ENCODE data around the gene GJB1. TPM values are rescaled to one million over a fixed set of nuclear protein-coding genes. Genes with fewer than 3 reads are reported as not detected.
A peak's percentile ranks its signal among the peaks of the same experiment; 100 is the strongest.

GJB1 gene
- total and polyA plus RNA-seq, 9 of the 15 experiments (the other 6 are each of a cell fraction or from before 2014, with no cell fraction given): 0.11 TPM; not detected in 8

DNA sequence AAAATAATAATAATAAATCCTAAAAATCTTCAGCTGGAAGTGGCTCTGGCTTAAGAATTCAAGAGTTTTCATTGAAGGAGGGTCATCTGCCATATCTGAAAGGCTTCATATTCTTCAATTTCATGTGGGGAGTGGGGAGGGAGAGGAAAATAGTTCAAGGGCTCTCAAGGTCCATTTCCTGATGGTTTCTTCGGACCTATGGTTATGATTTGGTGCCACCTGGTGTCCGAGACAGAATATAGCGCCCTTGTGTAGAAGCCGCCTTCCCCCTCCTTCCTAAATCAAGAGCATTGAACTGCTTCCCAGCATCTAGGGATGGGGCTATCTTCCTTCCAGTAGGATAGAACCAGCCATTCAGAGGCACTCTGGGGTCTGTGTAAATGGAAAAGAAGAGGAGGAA is 44.1 kb upstream of the GJB1 start (continued):
- TF ChIP-seq FOS (IDR thresholded peaks at IDR 0.05; ENCODE audit: extremely low read depth, insufficient read length) (no peak), TCF7L2 (IDR thresholded peaks at IDR 0.05; ENCODE audit: low read depth, low read length) (no peak), U2AF1 (optimal IDR thresholded peaks at IDR 0.05; ENCODE audit: low read depth, low read length) (no peak), TSC22D4 (tag; IDR thresholded peaks at IDR 0.05) (no peak), KAT8 (IDR thresholded peaks at IDR 0.05; ENCODE audit: low read depth) (no peak), ZNF263 (CRISPR knock-in tag; IDR thresholded peaks at IDR 0.05; ENCODE audit: borderline replicate concordance) (no peak), CC2D1A (IDR thresholded peaks at IDR 0.05) (peak; percentile 56), POLR3A (IDR thresholded peaks at IDR 0.05; ENCODE audit: borderline replicate concordance, extremely low read depth, insufficient read depth, insufficient read length) (no peak), RBBP5 (IDR thresholded peaks at IDR 0.05; ENCODE audit: borderline replicate concordance, insufficient read depth, low read length, poor library complexity, severe bottlenecking) (no peak), SMC3 (conservative IDR thresholded peaks at IDR 0.05; ENCODE audit: insufficient read depth, low read depth, low read length) (peak; percentile 89), ZNF174 (CRISPR knock-in tag; IDR thresholded peaks at IDR 0.05) (no peak), NR2F6 (CRISPR knock-in tag; IDR thresholded peaks at IDR 0.05) (no peak), ARID2 (IDR thresholded peaks at IDR 0.05) (peak; percentile 86), MITF (IDR thresholded peaks at IDR 0.05) (no peak), ZNF551 (CRISPR knock-in tag; IDR thresholded peaks at IDR 0.05) (no peak), ATF2 (CRISPR knock-in tag; IDR thresholded peaks at IDR 0.05) (no peak), ZNF583 (CRISPR knock-in tag; IDR thresholded peaks at IDR 0.05) (no peak), ZNF398 (CRISPR knock-in tag; IDR thresholded peaks at IDR 0.05) (no peak), E2F4 (CRISPR knock-in tag; IDR thresholded peaks at IDR 0.05; ENCODE audit: low read depth) (no peak)
- TF ChIP-seq, protein P1, sequence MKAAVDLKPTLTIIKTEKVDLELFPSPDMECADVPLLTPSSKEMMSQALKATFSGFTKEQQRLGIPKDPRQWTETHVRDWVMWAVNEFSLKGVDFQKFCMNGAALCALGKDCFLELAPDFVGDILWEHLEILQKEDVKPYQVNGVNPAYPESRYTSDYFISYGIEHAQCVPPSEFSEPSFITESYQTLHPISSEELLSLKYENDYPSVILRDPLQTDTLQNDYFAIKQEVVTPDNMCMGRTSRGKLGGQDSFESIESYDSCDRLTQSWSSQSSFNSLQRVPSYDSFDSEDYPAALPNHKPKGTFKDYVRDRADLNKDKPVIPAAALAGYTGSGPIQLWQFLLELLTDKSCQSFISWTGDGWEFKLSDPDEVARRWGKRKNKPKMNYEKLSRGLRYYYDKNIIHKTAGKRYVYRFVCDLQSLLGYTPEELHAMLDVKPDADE (conservative IDR thresholded peaks at IDR 0.05; ENCODE audit: control insufficient read depth, low read depth, low read length): no peak
- TF ChIP-seq, protein P2, sequence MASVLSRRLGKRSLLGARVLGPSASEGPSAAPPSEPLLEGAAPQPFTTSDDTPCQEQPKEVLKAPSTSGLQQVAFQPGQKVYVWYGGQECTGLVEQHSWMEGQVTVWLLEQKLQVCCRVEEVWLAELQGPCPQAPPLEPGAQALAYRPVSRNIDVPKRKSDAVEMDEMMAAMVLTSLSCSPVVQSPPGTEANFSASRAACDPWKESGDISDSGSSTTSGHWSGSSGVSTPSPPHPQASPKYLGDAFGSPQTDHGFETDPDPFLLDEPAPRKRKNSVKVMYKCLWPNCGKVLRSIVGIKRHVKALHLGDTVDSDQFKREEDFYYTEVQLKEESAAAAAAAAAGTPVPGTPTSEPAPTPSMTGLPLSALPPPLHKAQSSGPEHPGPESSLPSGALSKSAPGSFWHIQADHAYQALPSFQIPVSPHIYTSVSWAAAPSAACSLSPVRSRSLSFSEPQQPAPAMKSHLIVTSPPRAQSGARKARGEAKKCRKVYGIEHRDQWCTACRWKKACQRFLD (CRISPR knock-in tag; IDR thresholded peaks at IDR 0.05): no peak

Measured in K562 (cell line).